Gastroesophageal sphincter (tissue), 3 donors: Measurements from ENCODE around the gene STX5.

Experiments
- EP300 ChIP-seq: sonication (generic); formaldehyde crosslinking; IDR thresholded peaks from one replicate; pipeline ENCODE4 v1.6.1; 2017; ENCODE audit warnings: antibody characterized with exemption, mild to moderate bottlenecking
- TF ChIP-seq, protein P1 (sequence below), 4 experiments: fragments of 200-600 bp in 2 of 4; fragments of 450-650 bp in 2 of 4; sonication (generic) in 1 of 4; IDR thresholded peaks; one replicate each; pipeline ENCODE4 v1.5.1; 2017 to 2019; ENCODE audit warnings: antibody characterized with exemption in 4 of 4, mild to moderate bottlenecking in 2 of 4, moderate library complexity in 2 of 4

DNA sequence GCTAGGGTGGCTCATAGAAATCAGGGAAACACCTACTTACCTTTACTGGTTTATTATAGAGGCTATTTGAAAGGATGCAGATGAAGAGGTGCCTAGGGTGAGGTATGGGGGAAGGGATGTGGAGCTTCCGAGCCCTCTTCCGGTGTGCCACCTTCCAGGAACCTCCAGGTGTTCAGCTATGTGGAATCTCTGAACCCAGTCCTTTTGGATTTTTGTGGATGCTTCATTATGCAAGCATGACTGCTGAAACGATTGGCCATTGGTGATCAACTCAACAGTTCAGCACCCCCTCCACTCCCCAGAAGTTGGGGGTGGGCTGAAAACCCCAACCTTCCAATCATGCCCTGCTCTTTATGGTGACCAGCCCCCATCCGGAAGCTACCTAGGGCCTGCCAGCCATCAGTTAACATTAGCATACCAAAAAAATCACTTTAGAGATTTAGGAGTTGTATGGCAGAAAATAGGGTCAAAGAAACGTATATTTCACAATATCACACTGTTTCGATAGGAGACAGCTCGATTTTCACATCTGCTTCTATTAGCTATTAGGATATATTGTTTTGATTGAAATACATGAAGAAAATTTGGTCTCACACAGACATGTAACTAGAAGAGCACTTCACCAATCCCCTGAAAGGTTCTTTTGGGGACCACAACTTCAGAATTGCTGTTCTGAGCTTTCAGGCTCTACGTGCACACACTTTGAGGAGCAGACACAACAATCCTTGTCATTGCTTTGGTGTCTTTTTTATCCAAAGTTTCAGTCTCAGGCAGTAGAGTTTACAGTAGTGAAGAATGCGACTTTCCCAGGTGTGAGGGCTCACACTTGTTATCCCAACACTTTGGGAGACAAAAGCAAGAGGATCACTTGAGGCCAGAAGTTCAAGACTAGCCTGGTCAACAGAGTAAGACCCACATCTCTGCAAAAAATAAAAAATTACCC, 73.7 kb downstream of the STX5 start:
- TF ChIP-seq, protein P1, sequence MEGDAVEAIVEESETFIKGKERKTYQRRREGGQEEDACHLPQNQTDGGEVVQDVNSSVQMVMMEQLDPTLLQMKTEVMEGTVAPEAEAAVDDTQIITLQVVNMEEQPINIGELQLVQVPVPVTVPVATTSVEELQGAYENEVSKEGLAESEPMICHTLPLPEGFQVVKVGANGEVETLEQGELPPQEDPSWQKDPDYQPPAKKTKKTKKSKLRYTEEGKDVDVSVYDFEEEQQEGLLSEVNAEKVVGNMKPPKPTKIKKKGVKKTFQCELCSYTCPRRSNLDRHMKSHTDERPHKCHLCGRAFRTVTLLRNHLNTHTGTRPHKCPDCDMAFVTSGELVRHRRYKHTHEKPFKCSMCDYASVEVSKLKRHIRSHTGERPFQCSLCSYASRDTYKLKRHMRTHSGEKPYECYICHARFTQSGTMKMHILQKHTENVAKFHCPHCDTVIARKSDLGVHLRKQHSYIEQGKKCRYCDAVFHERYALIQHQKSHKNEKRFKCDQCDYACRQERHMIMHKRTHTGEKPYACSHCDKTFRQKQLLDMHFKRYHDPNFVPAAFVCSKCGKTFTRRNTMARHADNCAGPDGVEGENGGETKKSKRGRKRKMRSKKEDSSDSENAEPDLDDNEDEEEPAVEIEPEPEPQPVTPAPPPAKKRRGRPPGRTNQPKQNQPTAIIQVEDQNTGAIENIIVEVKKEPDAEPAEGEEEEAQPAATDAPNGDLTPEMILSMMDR (IDR thresholded peaks at IDR 0.05) = no peak
- TF ChIP-seq EP300 = no peak
